SW480 (cell line): ENCODE measurements around the gene GHR.
"Not testable (repeated sequence)": the region's sequence is repeated elsewhere in the genome, so short reads cannot be mapped to it uniquely, and the experiment has no call there.

Experiments
- DNase-seq: peaks from one replicate; pipeline ENCODE4 v3.0.0-alpha.2; 2016; ENCODE audit warnings: low spot score

GHR gene

DNA sequence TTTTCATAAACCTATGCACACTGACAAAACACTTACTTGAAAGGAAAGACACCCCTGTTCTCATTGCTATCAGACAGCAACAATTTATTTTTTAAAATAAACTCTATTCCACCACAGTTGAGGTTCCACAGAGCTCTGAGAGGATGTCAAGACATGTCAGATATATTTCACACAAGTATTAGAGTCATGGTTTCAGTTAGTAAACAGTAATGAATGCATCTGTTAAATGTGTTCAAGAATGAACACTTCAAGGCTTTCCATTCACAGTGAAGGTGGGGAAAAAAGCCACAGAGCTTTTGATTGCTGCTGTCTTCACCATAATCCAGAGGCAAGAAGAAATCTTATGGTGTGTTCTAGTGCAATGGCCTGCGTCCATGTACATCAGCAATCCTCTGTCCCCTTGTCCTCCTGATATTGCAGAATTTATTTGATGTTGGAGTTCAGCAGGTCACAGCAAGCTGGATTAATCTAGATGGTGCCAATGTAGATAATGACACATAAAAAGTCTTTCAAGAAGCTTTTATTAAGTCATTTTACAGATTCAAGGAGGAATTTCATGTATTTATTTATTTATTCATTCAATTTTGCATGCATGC lies 146.8 kb downstream of the GHR start:
- DNase-seq, result no peak

DNA sequence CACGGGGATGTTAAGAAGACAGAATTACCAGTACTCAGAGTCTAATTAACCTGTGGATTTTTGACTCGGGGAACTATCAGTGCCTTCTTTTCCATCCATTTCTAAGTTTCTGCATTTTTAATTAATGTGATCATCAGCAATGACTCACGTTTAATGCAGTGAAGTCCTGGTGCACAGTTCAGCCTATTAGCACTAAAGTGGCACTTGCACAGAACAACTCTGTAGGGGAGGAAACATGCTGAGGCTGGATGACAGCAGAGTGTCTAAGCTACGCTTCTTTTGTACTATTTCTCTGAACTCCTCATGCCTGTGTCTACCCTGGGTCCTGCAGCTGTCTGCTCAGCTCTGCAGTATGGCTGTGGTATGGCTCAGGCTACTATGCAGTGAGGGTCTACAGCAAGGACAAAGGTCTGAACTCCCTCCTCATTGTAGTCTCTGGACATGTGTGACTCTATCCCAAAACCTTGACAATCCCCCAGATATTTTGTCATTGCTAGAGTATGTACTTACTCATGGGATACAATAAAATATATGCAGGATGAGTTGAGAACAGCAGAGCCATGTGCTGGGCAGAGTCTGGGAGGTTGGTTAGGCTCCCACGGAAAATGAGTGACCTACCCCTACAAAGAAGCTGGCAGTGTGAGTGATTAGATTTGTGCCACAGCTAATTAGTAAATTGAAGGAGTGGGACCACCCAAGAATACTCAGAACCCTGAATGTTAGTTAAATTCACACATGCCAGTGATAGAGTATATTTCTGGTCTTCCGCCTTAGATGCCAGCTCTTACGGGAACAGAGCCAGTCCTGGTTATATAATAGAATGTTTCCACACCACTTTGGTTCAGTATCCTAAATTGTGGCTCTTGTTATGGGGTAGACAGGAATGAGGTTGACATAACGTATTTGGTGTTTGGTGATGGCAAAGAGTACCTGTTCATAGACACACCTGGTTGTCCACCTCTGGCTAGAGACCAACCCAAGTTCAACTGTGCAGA lies 148.0 kb downstream of the GHR start:
- DNase-seq, result no peak

DNA sequence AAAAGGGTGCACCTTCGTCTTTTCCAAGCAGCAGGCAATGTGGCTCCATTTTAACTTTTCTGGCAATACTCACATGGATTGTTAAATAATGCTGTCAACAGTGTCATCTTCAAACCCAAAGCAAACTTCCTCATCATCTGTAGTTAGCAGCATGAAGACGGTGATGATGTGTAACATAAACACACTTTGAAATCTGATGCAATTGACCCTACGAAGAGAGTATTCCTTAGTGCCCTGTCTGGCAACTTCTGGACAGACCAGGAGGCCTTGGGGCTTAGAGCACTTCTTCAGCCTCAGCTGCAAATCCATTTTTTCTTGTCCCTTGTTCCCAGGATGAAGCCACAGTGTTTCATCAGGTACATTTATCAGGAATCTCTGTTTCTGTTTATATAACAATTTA lies 149.1 kb downstream of the GHR start:
- no peak for DNase-seq

DNA sequence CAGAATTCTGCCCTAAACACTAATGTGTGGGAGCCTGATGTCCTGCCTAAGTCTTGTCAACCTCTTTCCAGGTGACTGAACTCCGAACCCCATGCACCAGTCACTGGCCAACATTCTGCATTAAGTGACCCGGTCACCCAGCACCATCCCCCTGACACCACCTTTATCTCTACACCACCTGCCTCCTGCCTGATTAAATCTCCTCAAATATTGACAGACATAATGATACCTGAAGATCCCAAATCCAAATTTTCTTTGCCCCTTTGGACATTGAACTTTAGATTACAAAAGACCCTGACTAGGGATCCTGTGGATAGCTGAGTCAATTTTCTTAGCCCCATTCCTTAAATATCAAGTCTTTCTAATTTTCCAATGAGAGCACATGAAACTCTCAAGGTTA lies 150.1 kb downstream of the GHR start:
- DNase-seq, result no peak

DNA sequence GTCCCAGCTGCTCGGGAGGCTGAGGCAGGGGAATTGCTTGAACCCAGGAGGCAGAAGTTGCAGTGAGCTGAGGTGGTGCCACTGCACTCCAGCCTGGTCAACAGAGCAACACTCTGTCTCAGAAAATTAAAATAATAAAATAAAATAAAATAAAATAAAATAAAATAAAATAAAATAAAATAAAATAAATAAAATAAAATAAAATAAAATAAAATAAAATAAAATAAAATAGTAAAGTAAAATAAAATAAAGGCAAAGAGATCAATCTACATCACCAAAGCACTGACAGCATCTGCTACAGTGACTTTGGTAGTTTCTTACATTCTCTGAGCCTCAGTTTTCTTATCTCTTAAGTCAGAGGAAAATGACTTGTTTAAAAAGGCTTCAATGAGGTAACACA lies 152.7 kb downstream of the GHR start:
- DNase-seq, result not testable (repeated sequence)

DNA sequence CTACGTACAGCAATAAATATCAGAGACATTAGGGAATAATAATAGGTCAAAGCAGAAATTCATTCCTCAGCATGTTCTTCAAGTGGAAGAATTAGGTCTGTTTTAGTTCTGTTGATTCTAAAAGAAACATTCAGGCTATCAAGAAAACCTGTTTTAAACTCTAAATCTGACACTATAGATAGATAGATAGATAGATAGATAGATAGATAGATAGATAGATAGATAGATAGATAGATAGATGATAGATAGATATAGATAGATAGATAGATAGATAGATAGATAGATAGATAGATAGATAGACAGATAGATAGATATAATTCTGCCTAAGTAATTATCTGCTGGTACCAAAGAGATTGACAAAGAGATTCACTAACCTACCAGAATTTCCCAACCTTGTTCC lies 155.7 kb downstream of the GHR start:
- not testable (repeated sequence) for DNase-seq

DNA sequence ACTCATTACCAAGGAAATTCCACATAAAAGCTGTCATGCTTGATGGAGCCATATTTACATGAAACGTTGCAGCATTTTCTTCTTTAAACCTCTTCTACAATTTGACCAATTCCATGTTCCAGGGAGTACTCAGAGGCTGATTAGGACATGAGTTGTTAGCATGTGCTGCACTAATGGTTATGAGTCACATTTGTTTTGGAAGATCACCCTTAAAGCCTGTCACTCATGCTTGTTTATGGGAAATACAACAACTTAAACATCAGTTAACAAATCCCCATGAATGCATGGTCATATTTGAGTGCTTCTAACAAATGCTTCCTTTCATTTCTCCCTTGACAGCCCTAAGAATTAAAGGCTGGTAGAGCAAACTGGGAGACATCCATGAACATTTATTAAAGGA lies 156.1 kb downstream of the GHR start:
- DNase-seq, result no peak

DNA sequence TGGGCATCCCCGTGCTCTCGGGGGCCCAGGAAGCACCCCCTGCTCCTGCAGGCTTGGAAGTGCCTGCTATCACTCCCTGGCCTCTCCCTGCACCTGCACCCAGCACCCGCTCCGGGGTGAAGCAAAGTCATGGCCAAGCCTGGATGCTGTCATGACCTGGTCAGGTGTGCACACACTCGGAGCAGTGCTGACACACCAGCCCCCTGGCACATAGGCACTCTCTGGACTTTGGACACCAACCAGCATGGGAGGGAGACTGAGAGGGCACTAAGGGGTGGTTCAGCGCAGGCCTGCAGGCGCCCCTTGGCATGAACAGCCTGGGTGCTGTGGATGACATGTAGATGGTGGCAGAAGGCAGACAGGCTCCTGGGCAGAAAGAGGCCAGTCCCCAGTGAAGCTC lies 158.6 kb downstream of the GHR start:
- DNase-seq, result no peak

DNA sequence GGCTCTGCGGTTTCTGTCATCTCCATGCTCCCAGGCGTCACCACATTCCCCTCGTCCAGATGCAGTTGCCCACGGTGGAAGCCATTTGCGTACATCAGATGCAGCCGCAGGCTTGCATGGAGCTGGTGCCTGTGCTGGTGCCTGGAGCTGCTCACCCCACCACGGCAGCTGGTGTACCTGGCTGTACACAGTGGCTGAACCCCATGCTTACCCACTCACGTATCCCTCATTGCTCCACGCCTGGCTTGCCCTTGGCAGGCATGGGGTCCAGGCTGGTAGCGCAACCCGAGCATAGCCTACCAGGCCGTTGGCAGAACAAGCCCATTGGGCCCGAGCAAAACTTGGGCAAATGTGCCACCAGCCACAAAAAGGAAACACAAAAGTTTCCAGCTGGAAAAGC lies 159.5 kb downstream of the GHR start:
- no peak for DNase-seq

DNA sequence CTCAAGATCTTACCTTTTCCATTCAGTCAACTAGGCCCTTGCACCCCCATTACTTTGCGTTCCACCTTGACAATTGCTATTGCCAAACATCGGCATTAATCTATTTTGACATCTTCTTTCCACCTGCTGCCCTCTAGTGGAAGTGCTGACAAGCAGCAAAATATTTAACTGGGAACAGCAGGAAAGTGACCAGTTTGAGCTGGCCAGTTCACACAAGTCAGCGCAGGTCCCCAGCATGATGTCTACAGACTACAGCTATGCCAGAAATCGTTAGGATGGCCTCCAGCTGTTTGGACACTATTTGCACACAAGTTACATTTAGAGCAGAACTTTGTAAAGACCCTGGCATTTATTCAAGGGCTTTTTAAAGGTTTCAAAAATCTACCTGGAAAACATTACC lies 160.1 kb downstream of the GHR start:
- peak; percentile 41 for DNase-seq

DNA sequence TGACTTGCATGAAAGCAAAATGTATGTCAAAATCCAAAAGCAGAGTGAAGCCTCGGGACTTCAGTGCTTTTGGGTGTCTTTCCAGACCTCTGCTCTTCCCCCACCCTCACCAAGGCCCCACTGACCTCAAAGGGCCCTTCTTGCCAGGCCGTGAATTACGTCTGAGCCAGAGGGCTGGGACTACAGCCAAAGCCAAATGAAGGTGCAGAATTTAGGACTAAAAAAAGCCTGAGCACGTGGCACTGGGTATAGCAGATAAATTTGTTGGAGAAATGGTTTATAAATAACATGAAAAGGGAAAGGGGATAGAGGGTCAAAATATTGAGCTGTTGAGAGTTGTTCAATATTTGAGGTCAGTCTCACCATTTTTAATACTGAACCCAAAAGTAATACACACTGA lies 163.4 kb downstream of the GHR start:
- DNase-seq, result no peak

DNA sequence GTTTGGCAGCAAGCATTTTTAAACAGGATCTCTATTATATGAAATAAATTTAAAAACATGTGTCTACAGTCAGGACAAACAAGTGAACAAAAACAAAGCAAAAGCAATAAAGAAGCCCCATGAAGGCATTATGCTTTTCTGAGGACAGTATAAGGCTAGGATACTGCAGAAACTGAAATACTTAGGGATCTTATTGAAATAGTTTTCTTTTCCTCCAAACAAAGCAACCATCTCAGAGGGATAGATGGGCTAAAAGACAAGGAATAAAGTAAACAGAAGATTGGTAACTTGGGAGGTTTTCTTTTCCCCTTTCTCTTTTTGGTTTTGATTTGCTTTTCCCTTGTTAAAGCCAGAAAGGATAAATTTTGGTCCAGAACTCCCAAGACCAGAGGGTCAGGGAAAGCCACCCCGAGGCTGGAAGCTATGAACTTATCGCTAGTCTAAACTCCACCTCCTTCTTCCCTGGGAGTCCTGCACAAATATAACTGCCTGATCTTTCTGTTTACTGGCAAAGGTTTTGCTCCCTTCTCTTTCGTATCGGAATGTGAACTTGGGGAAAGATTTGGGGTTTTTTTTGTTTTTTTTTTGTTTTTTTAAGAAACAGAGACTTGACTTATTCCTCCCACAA lies 164.0 kb downstream of the GHR start:
- no peak for DNase-seq

DNA sequence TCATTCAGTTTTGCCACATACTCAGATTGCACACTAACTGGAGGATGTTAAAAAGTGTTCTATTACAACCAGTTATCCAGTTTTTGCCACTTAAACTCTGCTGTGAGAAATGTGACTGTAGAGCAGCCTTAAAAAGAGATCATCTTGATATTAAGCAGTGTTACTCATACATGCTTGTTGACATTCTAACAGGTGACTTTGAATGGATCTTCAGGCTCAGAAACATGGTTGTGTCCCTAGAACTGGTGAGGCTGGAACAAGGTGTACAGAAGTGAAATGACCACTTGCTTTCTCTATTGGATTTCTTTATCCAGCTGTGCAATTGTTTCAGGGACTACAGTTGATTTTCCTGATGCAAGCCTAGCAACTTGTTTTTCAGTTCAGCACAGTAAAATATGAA lies 167.3 kb downstream of the GHR start:
- DNase-seq, result no peak

DNA sequence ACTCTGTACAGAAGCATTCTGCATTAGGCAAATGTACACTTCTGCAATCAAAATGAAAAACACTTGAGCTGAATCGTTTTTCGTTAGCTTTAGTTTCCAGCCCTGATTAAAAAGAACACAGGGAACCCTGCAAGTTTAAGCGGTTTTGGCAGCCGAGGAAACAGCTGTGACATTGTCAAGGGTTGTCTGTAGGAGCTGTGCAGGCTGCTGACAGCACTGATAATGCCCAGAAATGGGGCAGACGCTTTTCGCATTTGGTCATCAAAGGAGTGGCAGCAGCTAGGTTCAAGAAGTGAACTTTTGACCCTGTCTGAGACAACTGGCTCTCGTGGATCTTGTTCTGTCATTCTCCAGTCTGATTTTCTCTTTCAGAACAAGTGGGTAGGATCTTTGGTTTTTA lies 167.8 kb downstream of the GHR start:
- no peak for DNase-seq

DNA sequence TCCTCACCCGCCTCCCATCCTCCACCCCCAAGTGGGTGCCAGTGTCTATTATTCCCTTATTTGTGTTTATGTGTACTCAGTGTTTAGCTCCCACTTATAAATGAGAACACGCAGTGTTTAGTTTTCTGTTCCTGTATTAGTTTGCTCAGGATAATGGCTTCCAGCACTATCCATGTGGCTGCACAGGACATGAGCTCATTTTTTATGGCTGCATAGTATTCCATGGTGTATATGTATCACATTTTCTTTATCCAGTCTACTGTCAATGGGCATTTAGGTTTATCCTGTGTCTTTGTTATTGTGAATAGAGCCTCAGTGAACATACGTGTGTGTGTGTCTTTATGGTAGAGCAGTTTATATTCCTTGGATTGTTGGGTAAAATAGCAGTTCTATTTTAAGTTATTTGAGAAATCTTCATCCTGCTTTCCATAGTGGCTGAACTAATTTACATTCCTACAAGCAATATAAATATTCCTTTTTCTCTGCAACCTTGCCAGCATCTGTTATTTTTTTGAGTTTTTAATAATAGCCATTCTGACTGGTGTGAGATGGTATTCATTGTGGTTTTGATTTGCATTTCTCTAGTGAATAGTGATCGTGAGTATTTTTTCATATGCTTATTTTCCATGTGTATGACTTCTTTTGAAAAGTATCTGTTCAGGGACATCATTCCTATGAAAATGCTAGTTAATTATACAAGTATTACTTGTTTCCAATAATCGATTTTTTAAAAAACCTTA lies 169.3 kb downstream of the GHR start:
- DNase-seq, result no peak

DNA sequence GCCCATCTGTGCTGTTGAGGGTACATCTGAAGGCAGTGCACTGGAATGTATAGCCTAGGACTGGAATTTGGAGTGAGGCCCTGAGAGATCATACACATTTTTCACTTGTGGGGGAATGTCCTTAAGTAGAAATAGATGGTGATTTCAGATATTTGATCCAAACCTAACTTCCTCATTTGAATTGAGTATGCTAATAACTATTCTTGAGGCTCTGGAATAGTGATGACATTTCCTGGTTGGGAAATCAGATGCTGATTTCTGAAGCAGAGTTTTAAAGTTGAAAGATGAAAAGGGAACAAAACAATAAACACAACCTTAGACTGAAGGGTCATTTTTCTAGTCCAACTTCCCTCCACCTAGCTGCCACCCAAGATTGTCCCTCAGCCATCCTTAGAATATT lies 170.4 kb downstream of the GHR start:
- DNase-seq, result no peak

DNA sequence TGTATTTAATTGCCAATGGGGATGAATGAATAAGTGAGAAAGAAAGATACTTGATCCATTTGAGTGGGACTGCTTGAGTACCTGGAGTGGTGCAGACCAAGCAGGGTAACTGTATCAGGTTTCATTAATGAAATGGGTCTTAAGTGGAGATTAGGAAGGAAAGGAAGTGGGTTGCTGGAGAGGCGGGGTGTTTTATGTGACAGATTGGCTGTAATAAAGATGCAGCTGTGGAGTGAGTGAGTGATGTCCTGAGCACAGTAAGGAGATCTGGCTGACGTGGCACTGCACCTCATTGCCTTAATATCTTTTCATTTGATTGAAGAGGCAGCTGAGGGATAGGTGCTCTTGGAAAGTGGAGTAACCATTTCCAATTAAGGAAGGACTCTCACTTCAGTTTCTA lies 172.4 kb downstream of the GHR start:
- DNase-seq, result no peak

DNA sequence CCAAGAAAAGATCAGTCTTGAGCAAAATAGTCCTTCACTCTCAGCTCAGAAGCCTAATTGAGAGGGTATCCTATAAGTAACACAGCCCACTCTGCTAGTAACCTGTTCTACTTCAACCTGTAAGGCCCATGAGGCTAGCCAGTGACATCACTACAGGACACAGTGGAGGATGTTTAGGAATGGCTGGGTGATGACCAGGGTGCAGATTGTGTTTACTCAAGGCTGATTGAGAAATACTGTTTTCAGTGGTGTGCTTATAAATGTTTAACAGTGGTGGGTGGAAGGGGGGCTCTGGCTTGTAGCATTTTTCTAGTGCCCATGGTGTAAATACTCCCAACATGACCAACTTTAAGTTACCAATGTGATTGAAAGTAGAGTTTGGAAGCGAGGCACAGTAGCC lies 173.6 kb downstream of the GHR start:
- no peak for DNase-seq

DNA sequence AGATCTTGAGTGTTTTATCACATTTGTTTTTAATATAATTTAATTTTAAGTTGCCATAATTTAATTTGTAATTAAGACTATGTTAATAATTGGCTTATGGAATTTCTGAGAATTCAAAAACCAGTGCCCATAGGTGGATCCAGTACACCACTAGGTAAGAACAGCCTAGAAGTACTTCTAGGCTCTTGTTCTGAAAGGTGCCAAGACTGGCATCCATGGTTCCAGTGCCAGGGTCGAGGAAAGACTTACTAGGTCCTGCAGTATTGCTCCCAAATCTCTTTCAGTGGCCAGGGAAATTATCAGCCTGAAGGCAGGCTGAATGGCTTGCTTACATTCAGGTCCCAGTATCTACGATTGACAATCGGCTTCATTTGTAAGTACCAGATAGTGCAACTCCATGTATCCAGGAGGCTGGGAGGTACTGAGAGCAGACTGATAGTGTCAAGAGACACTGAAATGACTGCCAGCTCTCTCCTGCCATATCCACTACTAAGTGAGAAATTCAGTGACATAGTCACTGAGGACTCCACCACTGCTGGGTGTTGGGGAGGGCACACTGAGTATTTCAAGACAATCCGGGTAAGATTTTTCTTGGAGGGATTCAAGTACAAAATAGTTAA lies 174.2 kb downstream of the GHR start:
- DNase-seq, result no peak

DNA sequence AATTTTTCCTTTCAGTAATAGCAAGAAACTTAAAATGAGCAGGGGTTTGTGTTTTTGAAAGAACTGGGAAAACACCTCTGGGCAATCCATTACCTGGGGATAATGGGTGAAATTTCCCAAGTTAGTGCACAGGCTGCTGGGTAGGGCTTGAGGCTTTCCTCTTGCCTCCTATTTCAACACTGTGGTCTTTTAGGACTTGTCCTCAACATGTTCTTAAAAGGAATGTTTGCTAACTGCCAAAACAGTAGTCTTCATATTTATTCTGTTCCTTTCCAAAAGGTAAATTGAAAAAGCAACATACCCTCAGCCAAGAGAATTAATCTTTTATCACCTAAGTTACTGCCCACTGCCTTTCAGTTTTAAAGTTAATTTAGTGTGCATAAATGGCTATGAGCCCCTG lies 175.1 kb downstream of the GHR start:
- no peak for DNase-seq

DNA sequence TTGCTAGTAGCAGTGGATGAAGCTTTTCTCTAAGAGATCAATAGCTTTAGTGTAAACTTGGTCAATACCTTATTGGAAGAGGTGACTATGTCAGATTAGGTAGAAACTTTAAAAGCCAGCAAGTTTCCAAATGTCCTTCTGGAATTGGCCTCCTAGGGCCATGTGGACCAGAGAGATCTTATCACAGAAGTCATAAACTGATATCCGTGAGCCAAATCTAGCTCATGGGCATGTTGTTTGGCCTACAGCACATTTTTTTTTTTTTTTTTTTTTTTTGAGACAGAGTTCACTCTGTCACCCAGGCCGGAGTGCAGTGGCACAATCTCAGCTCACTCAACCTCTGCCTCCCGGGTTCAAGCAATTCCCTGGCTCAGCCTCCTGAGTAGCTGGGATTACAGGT lies 175.9 kb downstream of the GHR start:
- DNase-seq, result no peak

DNA sequence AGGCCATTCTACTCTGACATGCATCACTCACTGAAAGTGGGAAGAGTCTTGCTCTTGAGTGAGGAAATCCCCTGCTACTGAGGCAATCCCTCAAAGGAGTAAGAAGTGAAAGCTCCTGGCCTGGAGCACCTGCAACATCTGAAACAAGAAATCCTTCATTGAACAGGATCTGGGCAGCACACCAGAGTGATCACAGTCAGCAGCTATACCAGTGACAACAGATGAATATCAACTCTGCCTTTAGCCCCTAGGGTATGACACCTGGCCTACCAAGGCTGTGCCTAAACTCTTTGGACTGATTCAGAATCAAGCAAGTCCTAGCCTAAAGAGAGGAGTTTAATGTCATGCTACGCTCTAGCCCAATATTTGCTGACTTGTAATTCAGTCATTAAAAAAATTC lies 177.2 kb downstream of the GHR start:
- no peak for DNase-seq
